Measurements from ENCODE around the gene OR3A3.
"Not testable (repeated sequence)": the region's sequence is repeated elsewhere in the genome, so short reads cannot be mapped to it uniquely, and the experiment has no call there.

OR3A3 gene

DNA sequence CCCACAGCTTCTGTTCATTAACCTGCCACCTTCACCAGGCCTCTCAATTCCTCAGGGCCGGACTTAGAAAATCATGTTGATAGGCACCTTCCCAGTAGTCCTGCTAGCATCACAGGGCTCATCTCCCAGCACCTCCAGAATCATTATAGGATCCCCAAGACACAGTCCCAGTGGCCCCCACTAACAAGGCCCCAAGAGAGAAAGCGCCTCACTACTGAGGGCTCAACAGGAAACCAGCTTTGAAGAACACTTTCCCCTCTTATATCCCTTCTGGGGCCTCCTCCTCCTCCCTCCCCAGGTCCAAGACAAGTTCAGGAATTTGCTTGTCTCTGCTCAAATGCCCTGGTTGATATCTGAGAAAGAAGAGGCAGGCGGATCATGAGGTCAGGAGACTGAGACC, at the start of gene OR3A3:
Gene OR3A3 (plus strand): TSS at position 301 of the 400 bp plus-strand sequence.
- DNase-seq = no peak

DNA sequence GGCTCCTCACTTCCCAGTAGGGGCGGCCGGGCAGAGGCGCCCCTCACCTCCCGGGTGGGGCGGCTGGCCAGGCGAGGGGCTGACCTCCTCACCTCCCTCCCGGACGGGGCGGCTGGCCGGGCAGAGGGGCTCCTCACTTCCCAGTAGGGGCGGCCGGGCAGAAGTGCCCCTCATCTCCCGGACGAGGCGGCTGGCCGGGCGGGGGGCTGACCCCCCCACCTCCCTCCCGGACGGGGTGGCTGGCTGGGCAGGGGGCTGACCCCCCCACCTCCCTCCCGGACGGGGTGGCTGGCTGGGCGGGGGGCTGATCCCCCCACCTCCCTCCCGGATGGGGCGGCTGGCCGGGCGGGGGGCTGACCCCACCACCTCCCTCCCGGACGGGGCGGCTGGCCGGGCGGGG, 40.0 kb upstream of the OR3A3 start:
- DNase-seq = not testable (repeated sequence)

DNA sequence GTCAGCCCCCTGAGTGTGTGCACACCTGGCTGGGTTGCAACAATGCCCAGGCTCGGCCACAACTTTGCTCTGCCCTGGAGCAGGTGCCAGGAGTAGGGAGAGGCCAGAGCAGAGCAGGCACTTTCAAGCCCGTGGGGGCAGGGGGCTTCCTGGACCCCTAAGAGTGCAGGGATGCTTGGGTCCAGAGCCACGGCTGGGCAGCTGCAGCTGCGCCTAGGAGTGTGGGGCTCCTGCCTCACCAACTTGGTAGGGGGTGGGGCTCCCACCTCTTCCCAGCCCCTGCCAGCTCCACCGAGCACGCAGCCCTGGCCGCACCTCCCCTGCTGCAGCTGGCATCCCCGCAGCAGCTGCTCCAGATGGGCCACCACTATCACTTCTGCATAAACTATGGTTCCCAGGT, 32.8 kb upstream of the OR3A3 start:
- DNase-seq = no peak

DNA sequence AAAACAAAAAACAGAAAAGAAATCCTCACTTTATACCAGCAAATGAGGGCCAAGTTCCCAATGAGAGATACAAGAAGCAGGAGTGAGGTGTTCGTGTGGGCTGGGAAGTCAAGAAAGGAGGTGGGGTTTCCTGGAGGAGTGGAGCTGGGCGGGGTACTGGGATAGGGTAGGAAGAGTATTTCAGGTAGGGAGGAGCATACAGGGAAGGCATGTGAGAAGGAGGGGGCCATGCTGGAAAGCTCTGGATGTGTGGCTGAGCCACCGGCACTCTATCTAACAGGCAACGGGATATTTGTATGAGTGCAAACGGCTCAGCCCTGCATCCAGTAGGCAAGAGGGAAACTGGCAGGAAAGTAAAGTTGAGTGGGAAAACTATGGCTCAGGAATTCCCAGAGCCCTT, 29.2 kb upstream of the OR3A3 start:
- DNase-seq = no peak

DNA sequence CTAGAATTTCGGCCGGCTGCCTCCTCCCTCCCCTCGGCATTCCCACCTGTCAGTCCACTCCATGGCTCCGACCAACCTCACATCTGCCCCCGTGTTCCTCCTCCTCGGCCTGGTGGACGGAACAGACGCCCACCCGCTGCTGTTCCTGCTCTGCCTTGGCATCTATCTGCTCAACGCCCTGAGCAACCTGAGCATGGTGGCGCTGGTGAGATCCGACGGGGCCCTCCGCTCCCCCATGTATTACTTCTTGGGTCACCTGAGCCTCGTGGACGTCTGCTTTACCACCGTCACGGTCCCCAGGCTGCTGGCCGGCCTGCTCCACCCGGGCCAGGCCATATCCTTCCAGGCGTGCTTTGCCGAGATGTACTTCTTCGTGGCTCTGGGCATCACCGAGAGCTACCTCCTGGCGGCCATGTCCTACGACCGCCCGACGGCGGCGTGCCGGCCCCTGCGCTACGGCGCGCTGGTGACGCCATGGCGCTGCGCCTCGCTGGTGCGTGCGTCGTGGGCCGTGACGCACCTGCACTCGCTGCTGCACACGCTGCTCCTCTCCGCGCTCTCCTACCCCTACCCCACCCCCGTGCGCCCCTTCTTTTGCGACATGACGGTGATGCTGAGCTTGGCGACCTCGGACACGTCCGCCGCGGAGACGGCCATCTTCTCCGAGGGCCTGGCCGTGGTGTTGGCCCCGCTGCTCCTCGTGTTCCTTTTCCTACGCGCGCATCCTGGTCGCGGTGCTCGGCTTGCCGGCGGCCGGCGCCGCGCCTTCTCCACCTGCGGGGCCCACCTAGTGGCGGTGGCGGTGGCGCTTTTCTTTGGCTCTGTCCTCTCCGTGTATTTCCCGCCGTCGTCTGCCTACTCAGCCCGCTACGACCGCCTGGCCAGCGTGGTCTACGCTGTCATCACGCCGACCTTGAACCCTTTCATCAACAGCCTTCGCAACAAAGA, 25.0 kb upstream of the OR3A3 start, which contains the start of gene OR3A2:
Gene OR3A2 (minus strand): TSS at position 440 of the 948 bp plus-strand sequence.
- no peak for DNase-seq

DNA sequence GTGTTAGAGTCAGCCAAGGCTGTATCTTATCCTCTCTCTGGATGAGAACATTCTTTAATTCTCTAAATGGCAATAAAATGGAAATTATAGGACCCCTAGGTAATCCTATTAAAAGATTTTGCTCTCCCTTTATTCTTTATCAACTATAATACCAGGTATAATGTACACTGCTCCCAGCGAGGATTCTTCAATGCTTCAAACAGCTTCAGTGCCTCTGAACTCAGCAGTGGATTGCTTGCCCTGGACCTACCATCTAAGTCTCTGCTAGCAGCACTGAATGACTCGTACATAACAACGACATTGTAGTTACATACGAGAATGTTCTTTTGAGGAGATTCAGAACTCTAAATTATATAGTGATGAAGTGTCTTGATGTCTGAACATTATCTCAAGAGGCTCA, 21.4 kb upstream of the OR3A3 start:
- DNase-seq = no peak

DNA sequence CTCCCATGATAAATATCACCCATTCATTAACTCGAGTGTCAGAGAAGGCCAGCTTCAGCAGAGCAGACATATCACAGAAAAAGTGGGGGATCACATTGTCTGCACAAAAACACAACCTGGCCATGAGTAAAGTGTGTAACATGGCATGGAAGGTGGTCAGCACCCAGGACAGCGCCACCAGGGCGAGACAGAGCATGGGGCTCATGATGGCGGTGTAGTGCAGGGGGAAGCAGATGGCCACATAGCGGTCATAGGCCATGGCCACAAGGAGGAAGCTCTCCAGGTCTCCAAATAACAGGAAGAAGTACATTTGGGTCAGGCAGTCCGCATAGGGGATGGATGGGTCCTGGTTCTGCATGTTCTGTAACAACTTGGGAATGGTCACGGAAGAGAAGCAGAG, 13.4 kb upstream of the OR3A3 start:
- not testable (repeated sequence) for DNase-seq

DNA sequence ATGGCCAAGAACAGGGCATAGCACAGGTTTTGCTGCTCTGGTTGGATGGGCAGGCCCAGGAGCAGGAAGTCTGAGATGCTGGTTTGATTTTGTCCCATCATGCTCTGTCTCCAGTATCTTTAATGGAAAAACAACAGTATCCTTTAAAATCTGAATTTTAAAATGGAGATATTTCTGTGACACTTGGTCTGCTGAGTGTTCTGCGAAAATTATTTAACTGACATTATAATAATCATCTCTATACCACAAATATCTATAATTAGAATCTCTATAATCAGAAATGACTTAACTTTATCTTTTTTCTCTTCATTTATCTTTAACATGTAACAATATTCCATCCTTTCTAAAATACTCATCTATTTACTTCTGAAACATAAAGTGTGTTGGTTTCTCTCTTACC, 12.9 kb upstream of the OR3A3 start, which contains the start of gene OR1E1:
Gene OR1E1 (minus strand): TSS at position 101 of the 400 bp plus-strand sequence. CDS start 0 bp downstream, at position 101.
- no peak for DNase-seq

DNA sequence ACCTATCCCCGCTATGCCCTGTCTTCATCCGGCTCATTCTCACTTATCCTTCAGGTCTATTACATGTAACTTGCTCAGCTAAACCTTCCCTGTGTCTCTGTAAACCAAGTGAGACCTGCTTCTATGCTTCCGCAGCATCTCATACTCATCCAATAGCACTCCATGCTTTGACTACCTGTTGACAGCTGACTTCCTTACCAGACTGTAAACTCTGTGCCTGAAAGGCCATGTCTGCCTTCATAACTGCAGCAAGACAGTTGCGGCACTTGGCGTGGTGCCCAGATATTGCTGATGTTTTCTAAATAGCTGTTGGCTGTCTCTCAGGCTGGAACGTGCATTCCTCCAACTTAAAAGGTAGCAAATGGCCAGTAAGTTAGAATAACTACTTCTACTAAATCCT, 11.1 kb upstream of the OR3A3 start:
- DNase-seq = no peak

DNA sequence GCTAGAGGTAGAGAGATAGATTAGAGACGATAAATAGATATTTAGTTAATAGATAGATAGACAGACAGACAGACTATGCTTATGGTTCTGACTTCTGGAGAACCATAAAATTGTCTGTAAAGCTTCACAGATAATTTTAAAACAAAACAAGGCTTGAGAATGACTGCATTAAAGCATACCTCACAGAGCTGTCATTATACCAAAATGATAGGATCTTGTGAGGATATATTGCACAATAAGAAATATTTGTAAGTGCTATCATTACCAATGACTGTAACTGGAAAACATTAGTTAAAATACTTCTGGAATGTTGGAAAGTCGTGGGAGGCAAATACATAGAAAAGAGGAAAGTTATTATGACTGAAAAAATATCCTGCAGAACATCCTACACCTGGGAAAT, 9.4 kb upstream of the OR3A3 start:
- no peak for DNase-seq

DNA sequence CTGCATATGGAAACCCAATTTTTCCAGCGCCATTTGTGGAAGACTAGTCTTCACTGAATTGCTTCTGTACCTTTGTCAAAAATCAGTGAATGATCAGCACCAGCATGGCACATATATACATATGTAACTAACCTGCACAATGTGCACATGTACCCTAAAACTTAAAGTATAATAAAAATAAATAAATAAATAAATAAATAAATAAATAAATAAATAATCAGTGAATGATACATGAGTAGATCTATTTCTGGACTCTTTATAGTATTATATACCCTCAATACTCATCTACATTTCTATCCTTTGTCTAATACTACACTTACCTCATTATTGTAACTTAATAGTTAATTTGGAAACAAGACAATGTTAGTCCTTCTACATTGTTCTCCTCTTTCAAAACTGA, 7.3 kb upstream of the OR3A3 start:
- not testable (repeated sequence) for DNase-seq

DNA sequence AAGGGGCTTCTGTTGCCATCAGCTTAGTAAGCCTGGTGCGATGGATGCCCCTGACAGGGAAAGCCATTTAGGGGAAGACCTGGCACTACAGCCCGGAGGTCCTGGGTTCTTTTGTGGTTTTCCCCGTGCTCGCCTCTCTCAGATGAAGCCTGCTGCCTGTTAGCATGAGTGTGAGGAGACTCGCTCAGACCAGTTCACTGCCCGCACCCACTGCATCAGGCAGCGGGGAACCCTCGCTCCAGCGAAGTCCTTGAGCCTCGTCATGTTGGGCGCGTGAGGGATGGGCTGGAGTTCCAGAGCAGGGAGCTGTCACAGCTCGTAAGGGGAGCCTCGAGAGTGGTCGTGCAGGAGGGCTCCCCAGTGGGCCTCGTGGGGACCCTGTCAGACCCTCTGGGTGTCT, 1.0 kb downstream of the OR3A3 start:
- not testable (repeated sequence) for DNase-seq

DNA sequence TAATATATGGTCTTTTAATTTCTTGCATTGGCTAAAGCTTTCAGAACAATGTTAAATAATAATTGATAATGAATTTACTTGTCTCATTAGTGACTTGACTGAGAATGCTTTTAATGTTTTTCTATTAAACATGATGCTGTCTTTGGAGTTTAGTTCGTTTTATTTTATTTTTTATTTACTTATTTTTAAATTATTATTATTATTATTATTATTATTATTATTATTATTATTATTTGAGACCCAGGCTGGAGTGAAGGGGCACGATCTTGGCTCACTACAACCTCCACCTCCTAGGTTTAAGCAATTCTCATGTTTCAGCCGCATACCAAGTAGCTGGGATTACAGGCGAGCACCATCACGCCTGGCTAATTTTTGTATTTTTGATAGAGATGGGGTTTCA, 4.4 kb downstream of the OR3A3 start:
- DNase-seq = no peak

DNA sequence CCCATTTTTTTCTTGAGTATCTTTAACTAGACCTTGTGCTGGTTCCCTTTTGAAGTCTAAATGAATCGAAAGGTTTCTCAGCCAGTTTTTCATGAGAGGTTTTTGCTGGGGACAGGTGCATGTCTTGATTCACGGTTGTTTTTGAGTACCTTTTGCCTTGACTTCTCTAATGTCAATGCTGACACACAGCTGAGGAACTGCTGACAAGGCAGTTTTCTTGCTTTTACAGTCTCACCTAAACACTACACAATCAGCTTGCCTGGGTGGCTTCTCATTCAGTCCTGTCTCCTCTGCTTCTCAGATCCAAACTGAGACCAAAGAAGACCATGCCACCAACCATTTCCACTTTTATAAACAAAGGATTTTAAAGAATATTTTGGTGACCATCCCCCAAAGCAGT, 7.1 kb downstream of the OR3A3 start:
- no peak for DNase-seq

DNA sequence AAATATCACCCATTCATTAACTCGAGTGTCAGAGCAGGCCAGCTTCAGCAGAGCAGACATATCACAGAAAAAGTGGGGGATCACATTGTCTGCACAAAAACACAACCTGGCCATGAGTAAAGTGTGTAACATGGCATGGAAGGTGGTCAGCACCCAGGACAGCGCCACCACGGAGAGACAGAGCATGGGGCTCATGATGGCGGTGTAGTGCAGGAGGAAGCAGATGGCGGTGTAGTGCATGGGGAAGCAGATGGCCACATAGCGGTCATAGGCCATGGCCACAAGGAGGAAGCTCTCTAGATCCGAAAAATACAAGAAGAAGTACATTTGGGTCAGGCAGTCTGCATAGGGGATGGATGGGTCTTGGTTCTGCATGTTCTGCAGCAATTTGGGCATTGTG, 22.0 kb downstream of the OR3A3 start:
- DNase-seq = not testable (repeated sequence)

DNA sequence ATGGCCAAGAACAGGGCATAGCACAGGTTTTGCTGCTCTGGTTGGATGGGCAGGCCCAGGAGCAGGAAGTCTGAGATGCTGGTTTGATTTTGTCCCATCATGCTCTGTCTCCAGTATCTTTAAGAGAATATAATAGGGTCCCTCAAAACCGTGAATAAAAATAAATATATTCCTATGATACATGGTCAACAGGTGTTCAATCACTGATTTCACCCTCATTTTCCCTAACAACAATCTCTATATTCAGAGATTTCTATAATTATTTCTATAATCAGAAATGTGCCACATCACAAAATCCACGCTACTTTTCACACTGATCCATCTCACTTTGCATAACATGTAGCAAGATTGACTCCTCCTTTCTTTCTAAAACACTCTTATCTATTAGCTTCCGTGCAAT, 22.6 kb downstream of the OR3A3 start, which contains the start of gene OR1E2:
Gene OR1E2 (minus strand): TSS at position 101 of the 400 bp plus-strand sequence. CDS start 0 bp downstream, at position 101.
- DNase-seq = no peak

DNA sequence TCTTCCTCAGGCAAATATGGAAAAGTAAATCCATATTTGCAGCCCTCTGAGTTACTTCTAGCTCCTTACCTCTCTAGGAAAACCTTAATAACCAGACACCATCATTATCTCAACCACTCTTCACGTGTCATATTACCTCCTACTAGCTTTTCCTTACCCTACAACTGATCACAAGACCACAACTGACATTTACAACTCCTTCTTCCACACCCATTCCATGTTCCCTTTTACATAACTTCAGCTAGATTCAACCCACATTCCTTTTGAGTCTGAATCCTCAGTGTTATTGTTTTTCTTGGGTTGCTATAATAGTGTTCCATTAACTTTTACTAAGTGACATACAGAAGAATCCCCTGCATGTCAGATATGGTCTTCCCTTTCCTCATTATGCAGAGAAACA, 27.2 kb downstream of the OR3A3 start:
- no peak for DNase-seq

DNA sequence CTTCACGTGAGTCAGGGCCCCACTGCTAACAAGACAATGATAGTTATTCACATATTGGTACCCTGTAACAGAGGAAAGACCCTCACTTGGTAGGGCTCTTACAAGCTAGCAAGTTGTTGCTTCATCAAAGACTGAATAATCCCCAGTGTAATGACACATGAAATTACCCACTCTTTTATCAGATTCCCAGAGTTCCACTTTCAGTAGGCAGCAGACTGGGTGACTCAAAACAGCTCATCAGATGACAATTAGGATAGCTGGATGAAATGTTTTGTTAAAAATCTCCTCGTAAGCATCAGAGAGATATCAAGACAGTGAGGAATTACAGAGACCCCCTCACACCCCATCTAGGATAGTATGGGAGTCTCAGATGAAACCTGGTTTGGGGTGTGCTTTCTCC, 29.3 kb downstream of the OR3A3 start:
- DNase-seq = no peak

DNA sequence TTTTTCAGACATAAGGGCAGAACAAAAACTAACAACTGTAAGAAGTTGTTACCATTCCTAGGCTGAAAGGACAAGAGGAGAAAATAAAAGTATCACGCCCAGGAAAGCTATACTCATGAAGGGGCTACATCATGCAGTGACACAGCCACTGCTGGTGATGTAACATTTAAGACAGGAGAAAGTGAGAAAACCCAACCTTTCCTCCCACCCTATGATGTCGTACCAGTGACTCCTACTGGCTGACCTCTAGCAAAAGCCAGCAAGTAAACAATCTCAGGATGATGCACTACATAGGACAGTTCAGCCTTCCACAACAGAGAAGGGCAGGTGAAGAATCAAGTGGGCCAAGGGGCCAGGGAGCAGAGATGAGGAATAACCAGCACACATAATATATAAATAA, 36.5 kb downstream of the OR3A3 start:
- no peak for DNase-seq

DNA sequence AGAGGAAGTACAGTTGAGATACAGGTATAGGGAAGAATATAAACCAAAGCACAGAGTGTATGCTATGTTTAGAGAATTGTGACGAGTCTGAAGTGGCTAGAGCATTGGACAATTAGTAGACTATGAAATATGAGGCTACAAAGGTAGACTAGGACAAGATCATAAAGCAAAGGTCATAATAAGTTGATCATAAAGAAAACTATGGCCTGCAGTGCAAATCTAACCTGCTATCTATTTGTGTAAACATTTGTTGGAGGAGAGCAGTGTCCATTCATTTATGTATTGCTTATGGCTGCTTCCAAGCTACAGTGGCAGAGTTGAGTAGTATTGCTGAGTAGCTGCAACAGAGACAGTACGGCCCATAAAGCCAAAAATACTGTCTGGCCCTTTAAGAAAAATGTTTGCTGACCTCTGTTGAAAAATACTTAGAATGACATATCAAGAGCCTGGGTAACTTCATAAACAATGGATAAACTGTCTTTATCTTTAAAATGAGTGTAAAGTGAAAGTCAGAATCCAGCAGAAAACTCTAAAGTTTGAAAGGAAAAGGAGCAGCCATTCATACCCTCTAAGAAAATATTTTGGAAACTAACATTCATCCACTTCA, 37.0 kb downstream of the OR3A3 start:
- DNase-seq = no peak

DNA sequence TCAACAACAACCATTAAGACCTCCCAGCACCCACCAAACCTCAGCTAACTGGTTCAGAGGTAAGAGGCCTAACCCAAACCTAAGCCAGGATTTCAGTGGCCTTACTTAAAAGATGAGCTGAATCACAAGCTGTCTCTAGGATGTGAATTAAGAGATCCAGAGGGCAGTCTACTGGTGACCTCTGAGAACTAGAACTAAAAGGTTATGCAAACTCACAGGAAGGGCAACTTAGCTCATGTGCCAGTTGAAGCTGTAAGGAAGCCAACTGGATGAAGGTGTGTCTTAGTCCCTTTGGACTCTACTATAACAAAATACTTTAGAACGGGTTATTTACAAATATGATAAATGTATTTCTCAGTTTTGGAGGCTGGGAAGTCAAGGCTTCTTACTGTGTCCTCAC, 55.2 kb downstream of the OR3A3 start:
- DNase-seq = not testable (repeated sequence)

DNA sequence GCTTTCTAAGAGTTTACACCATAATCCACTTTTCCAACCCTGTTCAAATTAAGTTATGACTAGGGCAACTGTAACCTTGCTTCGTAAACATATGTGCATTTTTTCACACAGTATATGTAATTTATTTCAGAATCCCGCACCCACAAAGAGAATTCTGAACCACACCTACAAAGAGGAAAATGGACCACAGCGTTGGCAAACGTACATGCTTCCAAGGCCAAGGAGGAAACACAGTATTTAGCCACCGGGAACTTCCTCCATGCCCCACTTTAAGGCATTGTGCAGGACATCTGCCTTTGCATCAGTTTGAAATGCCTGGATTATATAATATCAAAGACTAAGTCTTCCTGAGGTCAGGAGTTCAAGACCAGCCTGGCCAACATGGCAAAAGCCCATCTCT, 58.4 kb downstream of the OR3A3 start:
- DNase-seq = no peak

DNA sequence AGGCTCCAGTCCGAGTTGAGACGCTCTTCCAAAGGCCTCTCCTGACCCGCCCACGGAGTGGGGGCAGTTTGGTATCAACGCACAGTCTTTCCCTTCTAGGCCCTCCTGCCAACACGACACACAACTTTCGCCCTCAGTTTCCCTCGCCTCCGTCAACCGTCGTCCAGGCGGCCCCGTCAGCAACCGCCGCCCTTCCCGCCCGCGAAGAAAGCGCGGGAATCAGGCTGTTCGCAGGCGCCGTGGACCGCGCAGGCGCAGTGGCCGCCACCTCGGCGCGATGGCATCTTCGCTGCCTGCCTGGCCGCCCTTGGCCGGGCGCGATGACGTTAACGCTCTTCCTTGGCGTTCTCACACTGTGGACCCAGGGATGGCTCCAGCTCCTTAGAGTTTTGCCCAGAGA, 60.4 kb downstream of the OR3A3 start, which contains the start of gene SPATA22:
Gene SPATA22 (minus strand): TSS at position 221 of the 400 bp plus-strand sequence. CDS start 2,494 bp downstream, outside the sequence.
- no peak for DNase-seq

DNA sequence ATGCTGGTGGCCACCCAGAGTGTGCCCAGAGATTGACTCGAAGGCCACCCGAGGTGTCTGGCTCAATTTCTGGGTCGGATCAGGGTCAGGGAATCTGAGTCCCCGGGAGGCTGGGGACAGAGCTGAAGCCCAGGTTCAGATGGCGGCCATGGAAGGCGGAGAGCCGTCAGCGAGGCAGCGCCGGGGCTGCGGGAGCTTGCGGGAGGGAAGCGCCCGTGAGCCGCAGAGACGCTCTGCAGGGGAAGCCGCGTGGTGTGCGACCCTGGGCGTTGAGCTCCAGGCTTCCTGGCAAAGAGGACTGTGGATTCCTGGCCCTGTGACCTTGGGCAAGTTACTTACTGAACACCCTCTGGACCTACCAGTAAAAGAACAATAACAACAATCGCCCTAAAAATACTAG, 61.0 kb downstream of the OR3A3 start:
- DNase-seq = no peak

Data from C1 segment of cervical spinal cord (tissue), 14 donors.